ENCODE measurements around the gene CPLX4.

DNA sequence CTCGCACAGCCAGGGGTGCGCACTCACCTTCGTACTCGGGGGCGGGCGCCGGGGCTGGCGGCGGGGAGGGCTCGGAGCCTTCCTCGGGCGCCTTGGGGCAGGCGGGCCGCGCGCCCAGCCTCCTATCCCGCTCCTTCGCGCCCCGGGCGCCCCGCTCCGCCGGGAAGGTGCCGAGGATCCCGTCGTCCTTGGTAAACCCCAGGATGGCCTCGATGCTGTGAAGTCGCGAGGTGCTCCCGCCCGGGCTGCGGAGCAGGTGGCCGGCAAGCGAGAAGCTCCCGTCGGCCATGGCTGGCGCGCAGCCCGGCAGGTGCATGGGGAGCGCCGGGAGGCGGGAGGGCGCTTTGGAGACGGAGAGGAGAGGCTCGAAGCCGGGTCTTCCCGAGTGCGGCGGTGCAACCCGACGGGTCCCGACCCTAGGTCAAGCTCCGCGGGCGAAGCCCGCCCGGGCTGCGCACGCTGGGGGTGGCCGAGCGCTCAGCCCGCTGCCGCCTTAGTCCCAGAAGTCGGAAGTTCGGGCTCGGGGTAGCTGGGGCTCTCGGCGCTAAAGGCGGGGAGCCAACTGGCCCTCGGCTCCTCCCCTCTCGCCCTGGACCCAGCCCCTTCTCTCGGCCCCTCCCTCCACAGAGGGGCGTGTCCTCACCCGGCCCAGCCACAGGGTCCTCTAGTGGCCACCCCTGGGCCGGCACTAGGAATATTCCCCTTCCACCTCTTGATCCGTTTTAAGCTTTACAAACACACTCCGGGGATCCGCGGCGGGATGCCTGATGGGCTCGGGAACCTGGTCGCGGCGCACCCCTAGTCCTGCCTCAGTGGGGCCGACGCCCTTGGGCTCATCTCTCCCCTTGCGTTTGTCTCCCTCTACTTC lies 45.3 kb downstream of the CPLX4 start, which contains the start of gene RAX:
- no peak for TF ChIP-seq POLR2A (IDR thresholded peaks at IDR 0.05)
- TF ChIP-seq, protein P1, sequence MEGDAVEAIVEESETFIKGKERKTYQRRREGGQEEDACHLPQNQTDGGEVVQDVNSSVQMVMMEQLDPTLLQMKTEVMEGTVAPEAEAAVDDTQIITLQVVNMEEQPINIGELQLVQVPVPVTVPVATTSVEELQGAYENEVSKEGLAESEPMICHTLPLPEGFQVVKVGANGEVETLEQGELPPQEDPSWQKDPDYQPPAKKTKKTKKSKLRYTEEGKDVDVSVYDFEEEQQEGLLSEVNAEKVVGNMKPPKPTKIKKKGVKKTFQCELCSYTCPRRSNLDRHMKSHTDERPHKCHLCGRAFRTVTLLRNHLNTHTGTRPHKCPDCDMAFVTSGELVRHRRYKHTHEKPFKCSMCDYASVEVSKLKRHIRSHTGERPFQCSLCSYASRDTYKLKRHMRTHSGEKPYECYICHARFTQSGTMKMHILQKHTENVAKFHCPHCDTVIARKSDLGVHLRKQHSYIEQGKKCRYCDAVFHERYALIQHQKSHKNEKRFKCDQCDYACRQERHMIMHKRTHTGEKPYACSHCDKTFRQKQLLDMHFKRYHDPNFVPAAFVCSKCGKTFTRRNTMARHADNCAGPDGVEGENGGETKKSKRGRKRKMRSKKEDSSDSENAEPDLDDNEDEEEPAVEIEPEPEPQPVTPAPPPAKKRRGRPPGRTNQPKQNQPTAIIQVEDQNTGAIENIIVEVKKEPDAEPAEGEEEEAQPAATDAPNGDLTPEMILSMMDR (IDR thresholded peaks at IDR 0.05), result no peak

All from thyroid gland (tissue), 4 donors.